Colonic mucosa (tissue), 4 donors: ENCODE measurements around the gene MAD1L1. TPM values are rescaled to one million over a fixed set of nuclear protein-coding genes. Genes with fewer than 3 reads are reported as not detected.

Experiments used
- DNase-seq: peaks from one replicate; pipeline ENCODE4 v3.0.0-alpha.2; 2020
- H3K27ac ChIP-seq: fragments of 200-600 bp; one replicate; pipeline ENCODE4 v1.8.0; 2021
- H3K27me3 ChIP-seq: fragments of 200-600 bp; one replicate; pipeline ENCODE4 v1.8.0; 2021
- H3K36me3 ChIP-seq: fragments of 200-600 bp; one replicate; pipeline ENCODE4 v1.8.0; 2021
- H3K4me1 ChIP-seq: fragments of 200-600 bp; one replicate; pipeline ENCODE4 v1.8.0; 2021; ENCODE audit warnings: mild to moderate bottlenecking
- H3K4me3 ChIP-seq: fragments of 200-600 bp; one replicate; pipeline ENCODE4 v1.8.0; 2021
- H3K9ac ChIP-seq, 2 donors: one replicate each; pipeline ENCODE4 v1.7.0; 2013; ENCODE audit warnings: control low read depth in 2 of 2, low read depth in 2 of 2, low read length in 2 of 2
- H3K9me3 ChIP-seq: fragments of 200-600 bp; one replicate; pipeline ENCODE4 v1.8.0; 2021
- intact Hi-C: fragments of 100-400 bp; cut with DNase I; formaldehyde crosslinking; loops from one replicate; pipeline ENCODE4 v1.14.1; 2022
- total RNA-seq, 2 donors: library from RNA; stranded (reverse); fragmentation: NEBNext Ultra II Directional in 1 of 2; extraction: Animal tissue kit (Norgen Biotek cat#: 25700) in 1 of 2; gene quantifications; one replicate each; pipeline ENCODE4 v1.2.1, GENCODE V29; 2021
- TF ChIP-seq, protein P1 (sequence below): fragments of 200-600 bp; IDR thresholded peaks from one replicate; pipeline ENCODE4 v1.8.0; 2022; ENCODE audit warnings: antibody characterized with exemption, mild to moderate bottlenecking
- donor health status: healthy.
- donor health status: DM: no; HTN: no; CAD: no.
- donor health status: DM: no; HTN: no; CAD: no.

Gene MAD1L1
- total RNA-seq, 2 donors from 2014 or later = 18.2 to 47.0 TPM

DNA sequence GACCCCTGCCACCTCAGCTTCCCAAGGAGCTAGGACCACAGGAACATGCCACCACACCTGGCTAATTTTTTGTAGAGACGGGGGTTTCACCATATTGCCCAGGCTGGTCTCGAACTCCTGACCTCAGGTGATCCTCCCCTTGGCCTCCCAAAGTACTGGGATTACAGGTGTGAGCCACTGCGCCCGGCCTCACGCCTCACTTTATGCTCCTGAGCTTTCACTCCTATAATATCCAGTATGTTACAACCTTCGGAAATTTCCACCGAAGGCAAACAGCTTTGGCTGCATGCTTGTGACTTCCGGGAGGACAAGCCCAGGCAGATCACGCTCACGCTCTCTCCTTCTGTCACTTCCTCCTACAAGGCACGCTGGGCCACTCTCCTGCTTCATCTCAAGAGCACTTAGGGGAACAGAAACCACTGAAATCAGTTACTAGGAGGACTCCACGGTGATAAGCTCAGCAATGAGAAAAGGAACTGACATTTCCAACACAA, 4.4 kb upstream of the MAD1L1 start:
- Histone ChIP-seq H3K9ac (no peak overlapping the region), H3K27ac (peak overlapping the region; percentile 53), H3K27me3 (no peaks in the 10 kb centered on the region), H3K4me1 (no peaks in the 10 kb centered on the region), H3K36me3 (no peaks in the 10 kb centered on the region), H3K4me3 (no peak overlapping the region), H3K9me3 (no peaks in the 10 kb centered on the region)
- DNase-seq = peak; percentile 47
- intact Hi-C loops = no loop called here
- TF ChIP-seq, protein P1, sequence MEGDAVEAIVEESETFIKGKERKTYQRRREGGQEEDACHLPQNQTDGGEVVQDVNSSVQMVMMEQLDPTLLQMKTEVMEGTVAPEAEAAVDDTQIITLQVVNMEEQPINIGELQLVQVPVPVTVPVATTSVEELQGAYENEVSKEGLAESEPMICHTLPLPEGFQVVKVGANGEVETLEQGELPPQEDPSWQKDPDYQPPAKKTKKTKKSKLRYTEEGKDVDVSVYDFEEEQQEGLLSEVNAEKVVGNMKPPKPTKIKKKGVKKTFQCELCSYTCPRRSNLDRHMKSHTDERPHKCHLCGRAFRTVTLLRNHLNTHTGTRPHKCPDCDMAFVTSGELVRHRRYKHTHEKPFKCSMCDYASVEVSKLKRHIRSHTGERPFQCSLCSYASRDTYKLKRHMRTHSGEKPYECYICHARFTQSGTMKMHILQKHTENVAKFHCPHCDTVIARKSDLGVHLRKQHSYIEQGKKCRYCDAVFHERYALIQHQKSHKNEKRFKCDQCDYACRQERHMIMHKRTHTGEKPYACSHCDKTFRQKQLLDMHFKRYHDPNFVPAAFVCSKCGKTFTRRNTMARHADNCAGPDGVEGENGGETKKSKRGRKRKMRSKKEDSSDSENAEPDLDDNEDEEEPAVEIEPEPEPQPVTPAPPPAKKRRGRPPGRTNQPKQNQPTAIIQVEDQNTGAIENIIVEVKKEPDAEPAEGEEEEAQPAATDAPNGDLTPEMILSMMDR = no peak

DNA sequence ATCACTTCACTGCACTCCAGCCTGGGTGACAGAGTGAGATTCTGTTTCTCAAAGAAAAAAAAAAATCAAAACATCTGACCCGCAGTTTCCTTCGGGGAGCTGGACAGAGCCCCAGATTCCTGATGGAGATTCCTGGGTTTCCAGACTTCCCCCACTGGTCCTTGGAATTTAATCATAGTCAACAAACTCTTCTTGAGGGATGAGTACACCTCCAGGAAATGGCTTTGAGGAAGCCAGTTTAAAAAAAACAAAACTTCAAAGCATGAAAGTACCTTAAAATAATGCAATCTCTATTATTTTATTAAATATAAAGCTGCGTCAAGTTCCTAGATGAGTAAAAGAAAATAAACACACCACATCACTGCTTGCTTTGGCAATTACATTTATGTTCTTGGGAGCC, 1.2 kb upstream of the MAD1L1 start:
- Histone ChIP-seq H3K27me3 (no peaks in the 10 kb centered on the region), H3K27ac (no peak overlapping the region), H3K9me3 (no peaks in the 10 kb centered on the region), H3K4me1 (no peaks in the 10 kb centered on the region), H3K36me3 (no peaks in the 10 kb centered on the region), H3K9ac (no peak overlapping the region), H3K4me3 (no peak overlapping the region)
- TF ChIP-seq, protein P1 = no peak
- DNase-seq = no peak
- intact Hi-C loops = no loop called here

DNA sequence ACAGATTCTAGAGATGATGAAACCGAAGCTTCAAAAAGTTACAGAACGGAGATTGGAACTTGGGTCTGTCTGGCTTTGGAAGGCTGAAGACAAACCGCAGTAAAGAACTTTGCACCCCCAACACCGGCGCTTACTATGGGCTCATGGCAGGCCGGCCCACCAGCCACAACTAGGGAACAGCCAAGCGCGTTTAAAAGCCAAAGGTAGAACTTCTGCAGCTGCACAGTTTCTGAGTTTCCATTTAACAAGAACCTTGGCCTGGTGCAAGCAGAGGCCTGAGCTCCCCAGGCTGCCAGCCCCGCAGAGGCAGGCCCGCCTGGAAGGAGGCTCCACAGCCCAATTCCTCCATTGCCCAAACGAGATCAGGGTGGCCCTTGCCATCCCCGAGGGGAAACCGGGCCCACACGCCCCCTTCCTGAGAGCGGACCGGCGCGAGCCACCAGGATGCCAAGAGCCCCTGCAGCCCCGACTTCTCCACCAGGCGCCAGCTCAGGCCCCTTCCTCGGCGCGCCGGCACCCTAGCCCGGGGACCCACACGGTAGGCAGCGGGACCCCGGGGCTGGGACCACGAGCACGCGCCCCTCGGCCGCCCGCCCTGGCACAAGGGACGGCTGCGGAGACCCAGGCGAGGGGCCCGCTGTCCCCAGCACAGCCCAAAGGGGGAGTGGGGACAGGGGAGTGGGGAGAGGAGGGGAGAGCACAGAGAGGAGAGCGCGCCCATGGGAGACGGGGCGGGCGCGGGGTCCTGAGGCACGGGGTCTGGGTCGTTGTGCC, 566 bp downstream of the MAD1L1 start:
- H3K9ac ChIP-seq = peak overlapping the region; percentile 78 to 84
- peak overlapping the region; percentile 98 for H3K4me3 ChIP-seq
- TF ChIP-seq, protein P1 = no peak
- no peak for DNase-seq
- no peaks in the 10 kb centered on the region for H3K9me3 ChIP-seq
- no peaks in the 10 kb centered on the region for H3K36me3 ChIP-seq
- H3K27ac ChIP-seq = peak overlapping the region; percentile 53
- no peaks in the 10 kb centered on the region for H3K27me3 ChIP-seq
- intact Hi-C loops = no loop called here
- no peaks in the 10 kb centered on the region for H3K4me1 ChIP-seq

DNA sequence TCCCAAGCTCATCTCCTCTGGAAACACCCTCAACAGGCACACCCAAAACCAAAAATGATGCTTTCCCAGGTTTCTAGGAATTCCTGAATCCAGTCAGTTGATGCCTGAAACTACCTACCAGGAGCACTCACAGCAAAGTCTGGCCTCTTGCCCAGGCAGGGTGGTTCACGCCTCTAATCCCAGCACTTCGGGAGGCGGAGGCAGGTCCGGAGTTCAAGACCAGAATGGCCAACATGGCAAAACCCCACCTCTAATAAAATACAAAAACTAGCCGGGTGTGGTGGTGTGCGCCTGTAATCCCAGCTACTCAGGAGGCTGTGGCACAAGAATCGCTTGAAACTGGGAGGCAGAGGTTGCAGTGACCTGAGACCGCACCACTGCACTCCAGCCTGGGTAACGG, 1.9 kb downstream of the MAD1L1 start:
- Histone ChIP-seq H3K27ac (no peak overlapping the region), H3K4me1 (no peaks in the 10 kb centered on the region), H3K36me3 (no peaks in the 10 kb centered on the region), H3K9ac (no peak overlapping the region), H3K27me3 (no peaks in the 10 kb centered on the region), H3K4me3 (no peak overlapping the region), H3K9me3 (no peaks in the 10 kb centered on the region)
- TF ChIP-seq, protein P1 = no peak
- peak; percentile 61 for DNase-seq
- intact Hi-C loops = no loop called here

DNA sequence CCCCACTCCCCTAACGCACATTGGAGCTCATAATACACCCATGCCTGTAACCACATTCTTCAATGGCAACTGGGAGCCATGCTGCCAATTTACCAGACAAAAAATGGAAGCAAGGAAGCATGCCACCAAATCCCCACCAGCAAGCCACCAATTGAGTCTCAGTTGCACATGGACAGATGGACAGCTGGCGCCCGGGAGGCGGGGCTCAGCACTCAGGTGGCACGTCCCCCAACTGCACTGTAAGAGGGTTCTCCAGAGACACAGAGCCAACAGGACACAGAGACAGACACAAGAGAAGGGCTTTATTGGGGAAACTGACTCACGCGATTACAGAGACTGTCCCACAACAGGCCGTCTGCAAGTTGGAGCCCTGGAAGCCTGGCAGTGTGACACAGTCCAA, 2.5 kb downstream of the MAD1L1 start:
- H3K36me3 ChIP-seq = no peaks in the 10 kb centered on the region
- TF ChIP-seq, protein P1 = no peak

More for the DNA sequence above, 2.5 kb downstream of the MAD1L1 start:
- DNase-seq = no peak
- no peaks in the 10 kb centered on the region for H3K27me3 ChIP-seq
- H3K9me3 ChIP-seq = no peaks in the 10 kb centered on the region
- H3K9ac ChIP-seq = no peak overlapping the region
- intact Hi-C loops = no loop called here
- H3K27ac ChIP-seq = no peak overlapping the region
- no peaks in the 10 kb centered on the region for H3K4me1 ChIP-seq
- H3K4me3 ChIP-seq = no peak overlapping the region
